Measurements from ENCODE around the gene PRKCE. TPM values are rescaled to one million over a fixed set of nuclear protein-coding genes. Genes with fewer than 3 reads are reported as not detected.

Gene PRKCE
- total RNA-seq, 1 experiment from 2014 or later = 14.0 TPM

DNA sequence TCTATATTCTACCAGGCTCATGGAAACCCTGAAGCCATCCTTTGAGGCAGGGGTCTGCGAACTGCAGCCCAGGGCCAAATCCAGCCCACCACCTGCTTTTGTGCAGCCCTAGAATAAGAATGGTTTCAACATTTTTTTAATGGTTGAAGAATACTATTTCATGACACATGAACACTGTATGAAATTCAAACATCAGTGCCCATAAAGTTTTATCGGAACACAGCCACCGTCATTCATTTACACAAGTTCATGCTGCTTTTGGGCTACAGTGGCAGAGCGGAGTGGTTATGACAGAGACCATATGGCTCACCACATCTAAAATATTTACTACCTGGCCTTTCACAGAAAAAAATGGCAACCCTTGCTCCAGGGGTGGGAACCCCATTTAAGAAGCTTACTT, 521.6 kb downstream of the PRKCE start:
- Histone ChIP-seq H3K36me3 (ENCODE audit: control insufficient read depth, insufficient read depth, low read length) (no peaks in the 10 kb centered on the region), H3K9me3 (ENCODE audit: control insufficient read depth, insufficient read depth, low read depth, low read length) (no peaks in the 10 kb centered on the region), H3K27me3 (ENCODE audit: control insufficient read depth, insufficient read depth, low read length) (no peaks in the 10 kb centered on the region), H3K4me3 (ENCODE audit: low read depth in 2 of 2, low read length in 2 of 2) (no peak overlapping the region), H3K4me1 (ENCODE audit: control insufficient read depth, insufficient read depth, low read length) (0 out of 2 replicates have a peak, but pooled peaks cover 3% of the 10 kb centered on the region), H3K27ac (ENCODE audit: low read length) (no peak overlapping the region)
- CTCF ChIA-PET = no interaction called here
- no peak for TF ChIP-seq TCF7L2 (IDR thresholded peaks at IDR 0.05; ENCODE audit: low read depth, low read length)
- TF ChIP-seq POLR2AphosphoS5 (IDR thresholded peaks at IDR 0.05; ENCODE audit: low read depth, low read length) = no peak
- TF ChIP-seq SIN3A (IDR thresholded peaks at IDR 0.05; ENCODE audit: borderline replicate concordance, insufficient read depth, low read depth, low read length) = no peak
- TF ChIP-seq, protein P1, sequence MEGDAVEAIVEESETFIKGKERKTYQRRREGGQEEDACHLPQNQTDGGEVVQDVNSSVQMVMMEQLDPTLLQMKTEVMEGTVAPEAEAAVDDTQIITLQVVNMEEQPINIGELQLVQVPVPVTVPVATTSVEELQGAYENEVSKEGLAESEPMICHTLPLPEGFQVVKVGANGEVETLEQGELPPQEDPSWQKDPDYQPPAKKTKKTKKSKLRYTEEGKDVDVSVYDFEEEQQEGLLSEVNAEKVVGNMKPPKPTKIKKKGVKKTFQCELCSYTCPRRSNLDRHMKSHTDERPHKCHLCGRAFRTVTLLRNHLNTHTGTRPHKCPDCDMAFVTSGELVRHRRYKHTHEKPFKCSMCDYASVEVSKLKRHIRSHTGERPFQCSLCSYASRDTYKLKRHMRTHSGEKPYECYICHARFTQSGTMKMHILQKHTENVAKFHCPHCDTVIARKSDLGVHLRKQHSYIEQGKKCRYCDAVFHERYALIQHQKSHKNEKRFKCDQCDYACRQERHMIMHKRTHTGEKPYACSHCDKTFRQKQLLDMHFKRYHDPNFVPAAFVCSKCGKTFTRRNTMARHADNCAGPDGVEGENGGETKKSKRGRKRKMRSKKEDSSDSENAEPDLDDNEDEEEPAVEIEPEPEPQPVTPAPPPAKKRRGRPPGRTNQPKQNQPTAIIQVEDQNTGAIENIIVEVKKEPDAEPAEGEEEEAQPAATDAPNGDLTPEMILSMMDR (IDR thresholded peaks at IDR 0.05) = no peak
- TF ChIP-seq, protein P2, sequence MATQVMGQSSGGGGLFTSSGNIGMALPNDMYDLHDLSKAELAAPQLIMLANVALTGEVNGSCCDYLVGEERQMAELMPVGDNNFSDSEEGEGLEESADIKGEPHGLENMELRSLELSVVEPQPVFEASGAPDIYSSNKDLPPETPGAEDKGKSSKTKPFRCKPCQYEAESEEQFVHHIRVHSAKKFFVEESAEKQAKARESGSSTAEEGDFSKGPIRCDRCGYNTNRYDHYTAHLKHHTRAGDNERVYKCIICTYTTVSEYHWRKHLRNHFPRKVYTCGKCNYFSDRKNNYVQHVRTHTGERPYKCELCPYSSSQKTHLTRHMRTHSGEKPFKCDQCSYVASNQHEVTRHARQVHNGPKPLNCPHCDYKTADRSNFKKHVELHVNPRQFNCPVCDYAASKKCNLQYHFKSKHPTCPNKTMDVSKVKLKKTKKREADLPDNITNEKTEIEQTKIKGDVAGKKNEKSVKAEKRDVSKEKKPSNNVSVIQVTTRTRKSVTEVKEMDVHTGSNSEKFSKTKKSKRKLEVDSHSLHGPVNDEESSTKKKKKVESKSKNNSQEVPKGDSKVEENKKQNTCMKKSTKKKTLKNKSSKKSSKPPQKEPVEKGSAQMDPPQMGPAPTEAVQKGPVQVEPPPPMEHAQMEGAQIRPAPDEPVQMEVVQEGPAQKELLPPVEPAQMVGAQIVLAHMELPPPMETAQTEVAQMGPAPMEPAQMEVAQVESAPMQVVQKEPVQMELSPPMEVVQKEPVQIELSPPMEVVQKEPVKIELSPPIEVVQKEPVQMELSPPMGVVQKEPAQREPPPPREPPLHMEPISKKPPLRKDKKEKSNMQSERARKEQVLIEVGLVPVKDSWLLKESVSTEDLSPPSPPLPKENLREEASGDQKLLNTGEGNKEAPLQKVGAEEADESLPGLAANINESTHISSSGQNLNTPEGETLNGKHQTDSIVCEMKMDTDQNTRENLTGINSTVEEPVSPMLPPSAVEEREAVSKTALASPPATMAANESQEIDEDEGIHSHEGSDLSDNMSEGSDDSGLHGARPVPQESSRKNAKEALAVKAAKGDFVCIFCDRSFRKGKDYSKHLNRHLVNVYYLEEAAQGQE (IDR thresholded peaks at IDR 0.05; ENCODE audit: insufficient read depth in 1 of 2, low read depth in 2 of 2, low read length in 1 of 2) = no peak
- in situ Hi-C loops (cut with HindIII; ENCODE audit: low pct_unique_long_range_greater_than_20kb, low sequenced_read_pairs) = no loop called here
- BruUV-seq (replicated peaks) = no TSS peak
- intact Hi-C loops (cut with micrococcal nuclease; ENCODE audit: unreplicated experiment) = no loop called here
- POLR2A ChIA-PET = no interaction called here
- no peak for DNase-seq (ENCODE audit: low read depth, low spot score)
- no peak for ATAC-seq

DNA sequence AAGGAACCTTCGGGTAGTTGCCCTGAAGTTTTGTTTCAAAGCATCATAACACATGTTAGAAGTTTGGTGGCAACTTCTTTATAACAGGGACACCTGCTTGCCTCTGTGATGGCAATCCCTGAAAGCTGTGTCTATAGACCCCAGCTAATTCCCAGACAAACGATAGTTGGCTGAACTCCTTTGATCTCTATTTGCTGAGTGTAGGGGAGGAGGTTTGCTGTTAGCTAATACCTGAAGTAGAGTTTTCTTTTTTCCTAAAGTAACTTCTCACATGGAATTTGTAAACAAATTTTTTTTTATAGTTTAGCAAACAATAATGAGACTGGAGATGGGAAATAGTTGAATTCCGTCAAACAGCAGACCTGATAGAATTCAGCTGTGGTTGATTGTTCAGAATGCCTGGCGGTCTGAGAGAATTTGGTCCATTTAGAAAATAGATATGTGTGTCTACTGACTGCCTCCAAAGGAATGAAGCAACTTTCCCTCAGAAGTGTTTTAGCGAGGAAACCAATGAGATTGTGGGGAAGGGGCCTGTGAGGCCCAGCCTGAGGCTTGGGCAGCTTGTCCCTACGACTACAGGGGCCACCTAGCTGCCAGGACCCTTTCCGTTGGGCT, 522.3 kb downstream of the PRKCE start:
- TF ChIP-seq, protein P1 (IDR thresholded peaks at IDR 0.05) = no peak
- no peak for TF ChIP-seq POLR2AphosphoS5 (IDR thresholded peaks at IDR 0.05; ENCODE audit: low read depth, low read length)
- no peak for TF ChIP-seq TCF7L2 (IDR thresholded peaks at IDR 0.05; ENCODE audit: low read depth, low read length)
- no peak for TF ChIP-seq SIN3A (IDR thresholded peaks at IDR 0.05; ENCODE audit: borderline replicate concordance, insufficient read depth, low read depth, low read length)
- TF ChIP-seq, protein P2 (IDR thresholded peaks at IDR 0.05; ENCODE audit: insufficient read depth in 1 of 2, low read depth in 2 of 2, low read length in 1 of 2) = no peak
- H3K27ac ChIP-seq (ENCODE audit: low read length) = no peak overlapping the region
- H3K27me3 ChIP-seq (ENCODE audit: control insufficient read depth, insufficient read depth, low read length) = no peaks in the 10 kb centered on the region
- ATAC-seq (no peak), DNase-seq (ENCODE audit: low read depth, low spot score) (no peak)
- 0 out of 2 replicates have a peak, but pooled peaks cover 3% of the 10 kb centered on the region for H3K4me1 ChIP-seq (ENCODE audit: control insufficient read depth, insufficient read depth, low read length)
- no peaks in the 10 kb centered on the region for H3K36me3 ChIP-seq (ENCODE audit: control insufficient read depth, insufficient read depth, low read length)
- POLR2A ChIA-PET = no interaction called here
- CTCF ChIA-PET = interaction anchor here (0.7 kb wide), 1 partner anchor 199 kb away, joined by 3 read pairs; no protein-coding TSS in a partner anchor
- in situ Hi-C loops (cut with HindIII; ENCODE audit: low pct_unique_long_range_greater_than_20kb, low sequenced_read_pairs) (no loop called here), intact Hi-C loops (cut with micrococcal nuclease; ENCODE audit: unreplicated experiment) (no loop called here)
- BruUV-seq (replicated peaks) = no TSS peak
- no peaks in the 10 kb centered on the region for H3K9me3 ChIP-seq (ENCODE audit: control insufficient read depth, insufficient read depth, low read depth, low read length)
- no peak overlapping the region for H3K4me3 ChIP-seq (ENCODE audit: low read depth in 2 of 2, low read length in 2 of 2)
